Left lung (tissue), 10 donors: Measurements from ENCODE around the gene TRIM15. TPM values are rescaled to one million over a fixed set of nuclear protein-coding genes. Genes with fewer than 3 reads are reported as not detected.
"Not testable (repeated sequence)": the region's sequence is repeated elsewhere in the genome, so short reads cannot be mapped to it uniquely, and the experiment has no call there.

Source experiments
- ATAC-seq: fragments of 200-7000 bp; cut with Tn5 transposase; one replicate; pipeline ENCODE4 v1.9.1; 2020; ENCODE audit warnings: moderate library complexity
- DNase-seq, 4 donors: peaks; one replicate each; pipeline ENCODE4 v3.0.0-alpha.2; 2013 to 2020
- H3K27ac ChIP-seq, 2 donors: fragments of 200-600 bp; sonication (generic) in 1 of 2; one replicate each; pipeline versions ENCODE4 v1.5.0 to v1.8.0; 2020 to 2021
- H3K27me3 ChIP-seq, 2 donors: fragments of 200-600 bp; sonication (generic) in 1 of 2; one replicate each; pipeline versions ENCODE4 v1.5.0 to v1.8.0; 2020 to 2021
- H3K36me3 ChIP-seq, 2 donors: fragments of 200-600 bp; sonication (generic) in 1 of 2; one replicate each; pipeline versions ENCODE4 v1.5.0 to v1.8.0; 2020 to 2021
- H3K4me1 ChIP-seq, 2 donors: fragments of 200-600 bp; one replicate each; pipeline ENCODE4 v1.8.0; 2021
- H3K4me3 ChIP-seq, 2 donors: fragments of 200-600 bp; sonication (generic) in 1 of 2; one replicate each; pipeline versions ENCODE4 v1.5.0 to v1.8.0; 2020 to 2021; ENCODE audit warnings: mild to moderate bottlenecking in 1 of 2
- H3K9me3 ChIP-seq, 2 donors: fragments of 200-600 bp; sonication (generic) in 1 of 2; one replicate each; pipeline versions ENCODE4 v1.5.0 to v1.8.0; 2020 to 2021
- intact Hi-C, 2 donors: fragments of 100-400 bp; cut with DNase I; formaldehyde crosslinking; loops; one replicate each; pipeline versions ENCODE4 v1.11.2 to v1.14.2; 2022
- polyA plus RNA-seq, 6 donors: library from polyadenylated mRNA; unstranded; fragments of 120-200 nt; gene quantifications; one replicate each; pipeline ENCODE4 v1.2.1, GENCODE V29; 2013; ENCODE audit not compliant: insufficient read length in 6 of 6
- total RNA-seq, 2 donors: library from RNA; stranded (reverse); fragmentation: NEBNext Ultra II Directional; extraction: Animal tissue kit (Norgen Biotek cat#: 25700); gene quantifications; one replicate each; pipeline ENCODE4 v1.2.1, GENCODE V29; 2021
- TF ChIP-seq, protein P1 (sequence below), 2 donors: fragments of 200-600 bp; sonication (generic) in 1 of 2; IDR thresholded peaks; one replicate each; pipeline versions ENCODE4 v1.5.0 to v1.8.0; 2021; ENCODE audit warnings: antibody characterized with exemption in 2 of 2
- donor health status: DM: no; HTN: yes; CAD: no.
- donor health status: DM: no; HTN: no; CAD: no.

TRIM15 gene
- total and polyA plus RNA-seq, 8 donors = not detected

DNA sequence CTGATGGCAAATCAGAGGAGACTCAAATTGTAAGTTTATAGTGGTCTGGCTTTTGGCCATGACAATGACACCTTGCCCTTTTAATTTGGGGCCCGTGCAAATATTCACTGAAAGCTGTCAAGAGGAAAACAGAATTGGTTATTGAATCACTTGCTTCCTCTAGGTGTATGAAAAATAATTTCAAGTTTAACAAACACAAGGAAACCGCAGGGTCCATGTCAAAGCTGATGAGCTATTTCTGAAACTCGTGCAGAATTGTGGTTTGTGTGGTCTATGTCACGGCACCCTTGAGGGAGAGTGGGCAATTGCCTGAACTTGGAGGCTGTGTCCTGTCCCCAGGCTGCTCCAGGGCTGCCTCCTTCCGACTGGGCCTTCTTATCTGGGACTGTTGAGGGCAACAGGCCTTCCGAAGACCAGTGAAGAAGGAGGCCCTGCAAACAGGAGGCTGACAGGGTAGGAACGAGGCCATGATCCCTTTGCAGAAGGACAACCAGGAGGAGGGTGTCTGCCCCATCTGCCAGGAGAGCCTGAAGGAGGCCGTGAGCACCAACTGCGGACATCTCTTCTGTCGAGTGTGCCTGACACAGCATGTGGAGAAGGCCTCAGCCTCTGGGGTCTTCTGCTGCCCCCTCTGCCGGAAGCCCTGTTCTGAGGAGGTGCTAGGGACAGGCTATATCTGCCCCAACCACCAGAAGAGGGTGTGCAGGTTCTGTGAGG lies 26.6 kb upstream of the TRIM15 start:
- ATAC-seq = no peak
- DNase-seq = no peak
- Histone ChIP-seq H3K9me3 (no peaks in the 10 kb centered on the region), H3K36me3 (no peaks in the 10 kb centered on the region), H3K27ac (no peak overlapping the region), H3K4me3 (no peak overlapping the region), H3K4me1 (no peaks in the 10 kb centered on the region), H3K27me3 (peaks cover 6 to 47% of the 10 kb centered on the region in 2 donors)
- intact Hi-C loops = no loop called here
- TF ChIP-seq, protein P1, sequence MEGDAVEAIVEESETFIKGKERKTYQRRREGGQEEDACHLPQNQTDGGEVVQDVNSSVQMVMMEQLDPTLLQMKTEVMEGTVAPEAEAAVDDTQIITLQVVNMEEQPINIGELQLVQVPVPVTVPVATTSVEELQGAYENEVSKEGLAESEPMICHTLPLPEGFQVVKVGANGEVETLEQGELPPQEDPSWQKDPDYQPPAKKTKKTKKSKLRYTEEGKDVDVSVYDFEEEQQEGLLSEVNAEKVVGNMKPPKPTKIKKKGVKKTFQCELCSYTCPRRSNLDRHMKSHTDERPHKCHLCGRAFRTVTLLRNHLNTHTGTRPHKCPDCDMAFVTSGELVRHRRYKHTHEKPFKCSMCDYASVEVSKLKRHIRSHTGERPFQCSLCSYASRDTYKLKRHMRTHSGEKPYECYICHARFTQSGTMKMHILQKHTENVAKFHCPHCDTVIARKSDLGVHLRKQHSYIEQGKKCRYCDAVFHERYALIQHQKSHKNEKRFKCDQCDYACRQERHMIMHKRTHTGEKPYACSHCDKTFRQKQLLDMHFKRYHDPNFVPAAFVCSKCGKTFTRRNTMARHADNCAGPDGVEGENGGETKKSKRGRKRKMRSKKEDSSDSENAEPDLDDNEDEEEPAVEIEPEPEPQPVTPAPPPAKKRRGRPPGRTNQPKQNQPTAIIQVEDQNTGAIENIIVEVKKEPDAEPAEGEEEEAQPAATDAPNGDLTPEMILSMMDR (IDR thresholded peaks at IDR 0.05) = no peak

GRCh38 chr6:30140240-30140639 lies 23.1 kb upstream of the TRIM15 start:
- H3K4me1 ChIP-seq, DNase-seq, ATAC-seq, H3K36me3 ChIP-seq, H3K4me3 ChIP-seq, H3K9me3 ChIP-seq, H3K27ac ChIP-seq, intact Hi-C loops: not testable (repeated sequence)
- peaks cover 15 to 39% of the 10 kb centered on the region in 2 donors for H3K27me3 ChIP-seq

GRCh38 chr6:30142665-30143064 lies 20.7 kb upstream of the TRIM15 start:
- Histone ChIP-seq H3K9me3 (no peaks in the 10 kb centered on the region), H3K4me3 (no peak overlapping the region), H3K27ac (no peak overlapping the region), H3K36me3 (no peaks in the 10 kb centered on the region), H3K4me1 (no peaks in the 10 kb centered on the region), H3K27me3 (peaks cover 15 to 43% of the 10 kb centered on the region in 2 donors)
- DNase-seq (no peak), ATAC-seq (no peak)
- intact Hi-C loops = no loop called here
- TF ChIP-seq, protein P1 (IDR thresholded peaks at IDR 0.05) = no peak

- H3K27ac ChIP-seq = no peak overlapping the region
- intact Hi-C loops = no loop called here
- H3K4me1 ChIP-seq = no peaks in the 10 kb centered on the region
- ATAC-seq = no peak
- H3K27me3 ChIP-seq = peaks cover 12 to 39% of the 10 kb centered on the region in 2 donors
- H3K36me3 ChIP-seq = no peaks in the 10 kb centered on the region
- TF ChIP-seq, protein P1 (IDR thresholded peaks at IDR 0.05) = no peak
- no peak for DNase-seq
- H3K9me3 ChIP-seq = no peaks in the 10 kb centered on the region
- H3K4me3 ChIP-seq = no peak overlapping the region
Observed at GRCh38 chr6:30143780-30144179, 19.6 kb upstream of the TRIM15 start.

DNA sequence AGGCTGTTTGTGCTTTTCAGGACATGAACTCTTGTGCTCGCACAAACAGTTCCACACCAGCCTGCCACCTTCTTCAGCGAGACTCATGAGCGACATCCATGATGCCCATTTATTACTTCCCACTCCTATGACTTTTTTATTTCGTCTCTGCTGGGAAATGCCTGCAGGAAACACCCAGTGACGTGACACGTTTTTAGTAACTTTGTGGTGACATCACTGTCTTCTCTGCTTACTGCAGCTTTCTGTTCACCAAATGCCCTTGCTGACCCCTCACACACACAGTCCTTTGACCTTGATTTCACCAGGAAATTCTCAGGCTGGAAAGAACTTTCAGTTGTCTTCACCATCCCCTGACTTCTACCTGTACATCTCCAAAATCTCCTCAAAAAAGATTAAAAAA lies 18.5 kb upstream of the TRIM15 start:
- no peak for DNase-seq
- no peak for ATAC-seq
- Histone ChIP-seq H3K4me3 (no peak overlapping the region), H3K27me3 (peaks cover 12 to 39% of the 10 kb centered on the region in 2 donors), H3K36me3 (no peaks in the 10 kb centered on the region), H3K27ac (no peak overlapping the region), H3K4me1 (no peaks in the 10 kb centered on the region), H3K9me3 (no peaks in the 10 kb centered on the region)
- intact Hi-C loops = no loop called here
- TF ChIP-seq, protein P1 (IDR thresholded peaks at IDR 0.05) = no peak

DNA sequence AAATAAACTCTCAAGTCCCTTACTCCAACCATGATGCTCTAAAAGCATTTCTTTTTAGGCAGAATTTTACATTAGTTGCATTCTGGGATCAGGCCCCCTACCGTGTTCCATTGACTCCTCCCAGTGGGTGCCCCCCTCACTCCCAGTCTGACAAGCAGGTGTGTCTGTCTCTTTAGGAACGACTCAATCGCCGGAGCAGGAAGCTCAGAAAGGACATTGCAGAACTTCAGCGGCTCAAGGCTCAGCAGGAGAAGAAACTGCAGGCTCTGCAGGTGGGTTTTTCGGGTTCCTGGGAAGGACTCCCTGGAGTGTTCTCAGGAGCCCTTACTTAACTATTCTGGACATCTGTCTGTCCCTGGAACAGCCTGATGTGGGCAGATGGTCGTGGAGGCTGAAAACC lies 17.5 kb upstream of the TRIM15 start:
- H3K27me3 ChIP-seq = peaks cover 12 to 38% of the 10 kb centered on the region in 2 donors
- H3K4me1 ChIP-seq = no peaks in the 10 kb centered on the region
- TF ChIP-seq, protein P1 (IDR thresholded peaks at IDR 0.05) = no peak
- H3K27ac ChIP-seq = no peak overlapping the region
- DNase-seq = no peak
- intact Hi-C loops = no loop called here
- H3K36me3 ChIP-seq = no peaks in the 10 kb centered on the region
- H3K4me3 ChIP-seq = no peak overlapping the region
- no peaks in the 10 kb centered on the region for H3K9me3 ChIP-seq
- no peak for ATAC-seq
